Uterus (tissue), 4 donors: ENCODE data around the gene HDAC4. TPM values are rescaled to one million over a fixed set of nuclear protein-coding genes. Genes with fewer than 3 reads are reported as not detected.

ENCODE experiments used
- DNase-seq, 2 donors: peaks; one replicate each; pipeline ENCODE4 v3.0.0-alpha.2; 2019 to 2020
- H3K27ac ChIP-seq, 2 donors: fragments of 200-600 bp; sonication (generic); 1 replicate in 1 of 2; 2 replicates in 1 of 2; pipeline ENCODE4 v1.5.1; 2016 to 2018
- H3K27me3 ChIP-seq, 2 donors: fragments of 200-600 bp; sonication (generic); one replicate each; pipeline ENCODE4 v1.5.1; 2018 to 2019; ENCODE audit warnings: control low read depth in 1 of 2
- H3K36me3 ChIP-seq, 2 donors: fragments of 200-600 bp; sonication (generic); one replicate each; pipeline ENCODE4 v1.5.1; 2019; ENCODE audit warnings: control low read depth in 1 of 2
- H3K4me1 ChIP-seq, 2 donors: fragments of 200-600 bp; sonication (generic); one replicate each; pipeline ENCODE4 v1.5.1; 2018 to 2019; ENCODE audit warnings: control low read depth in 1 of 2
- H3K4me3 ChIP-seq, 2 donors: fragments of 200-600 bp; sonication (generic); 1 replicate in 1 of 2; 2 replicates in 1 of 2; pipeline ENCODE4 v1.5.1; 2018 to 2019; ENCODE audit warnings: mild to moderate bottlenecking in 1 of 2
- H3K9me3 ChIP-seq, 2 donors: fragments of 200-600 bp; sonication (generic); one replicate each; pipeline ENCODE4 v1.5.1; 2019; ENCODE audit warnings: control low read depth in 1 of 2
- CTCF ChIP-seq, 4 experiments: fragments of 200-600 bp in 2 of 4; fragments of 450-650 bp in 2 of 4; sonication (generic) in 2 of 4; IDR thresholded peaks; one replicate each; pipeline ENCODE4 v1.5.1; 2016 to 2019; ENCODE audit warnings: antibody characterized with exemption in 4 of 4, mild to moderate bottlenecking in 2 of 4, moderate library complexity in 1 of 4
- POLR2A ChIP-seq, 2 donors: fragments of 450-650 bp; IDR thresholded peaks; one replicate each; pipeline ENCODE4 v1.6.1; 2016; ENCODE audit warnings: antibody characterized with exemption in 2 of 2, mild to moderate bottlenecking in 1 of 2, moderate library complexity in 1 of 2
- intact Hi-C: fragments of 100-400 bp; cut with DNase I; formaldehyde crosslinking; loops from one replicate; pipeline ENCODE4 v1.15.1; 2023; ENCODE audit warnings: low total_unique reads
- total RNA-seq, 4 donors: library from RNA; depleted of rRNA in 3 of 4; stranded (reverse); fragments of >200 nt in 3 of 4; gene quantifications; one replicate each; pipeline versions ENCODE4 v1.1.0 to v1.2.4, GENCODE V29; 2014 to 2023
- donor health status: DM: yes; HTN: yes; CAD: no.

Gene HDAC4
- total RNA-seq, 4 donors from 2014 or later = 42.1 to 91.5 (median 73.4) TPM

GRCh38 chr2:239043326-239043725 lies 357.5 kb downstream of the HDAC4 start:
- intact Hi-C loops = no loop called here

DNA sequence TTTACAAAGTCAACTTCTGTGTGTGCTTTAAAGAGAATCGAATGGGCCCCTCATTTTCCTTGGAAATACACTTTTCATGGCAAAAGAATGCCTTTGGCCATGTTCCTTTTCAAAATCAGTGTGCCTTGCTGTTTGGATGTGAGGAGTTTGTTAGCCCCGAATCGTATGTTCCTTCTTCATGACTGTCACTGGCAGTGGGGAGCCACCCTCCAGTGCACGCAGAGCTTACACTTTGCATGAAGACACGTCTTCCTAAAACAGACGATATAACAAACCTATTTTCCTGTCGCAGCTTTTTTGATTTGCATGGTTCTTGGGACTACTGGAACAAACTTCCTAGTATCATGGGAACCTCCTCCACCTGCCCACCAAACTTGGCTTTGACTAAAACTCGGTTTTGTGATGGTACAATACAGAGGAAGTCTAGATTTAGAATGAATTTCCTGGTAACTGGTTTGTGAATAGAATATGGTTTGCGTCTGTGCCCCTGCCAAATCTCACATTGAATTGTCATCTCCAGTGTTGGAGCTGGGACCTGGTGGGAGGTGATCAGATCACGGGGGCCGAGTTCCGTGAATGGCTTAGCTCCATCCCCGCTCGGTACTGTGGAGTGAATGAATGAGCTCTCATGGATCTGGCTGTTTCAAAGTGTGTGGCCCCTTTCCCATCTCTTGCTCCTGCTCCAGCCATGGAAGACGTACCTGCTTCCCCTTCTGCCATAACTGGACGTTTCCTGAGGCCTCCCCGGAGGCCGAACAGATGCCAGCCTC lies 358.1 kb downstream of the HDAC4 start:
- no peaks in the 10 kb centered on the region for H3K27me3 ChIP-seq
- intact Hi-C loops = no loop called here
- H3K9me3 ChIP-seq = no peaks in the 10 kb centered on the region
- no peak for DNase-seq
- H3K36me3 ChIP-seq = no peaks in the 10 kb centered on the region
- H3K27ac ChIP-seq = no peak overlapping the region
- TF ChIP-seq POLR2A (IDR thresholded peaks at IDR 0.05) (no peak), CTCF (IDR thresholded peaks at IDR 0.05) (no peak)
- H3K4me3 ChIP-seq = no peak overlapping the region
- no peaks in the 10 kb centered on the region for H3K4me1 ChIP-seq

More at GRCh38 chr2:239043326-239043725, 357.5 kb downstream of the HDAC4 start:
- Histone ChIP-seq H3K36me3 (no peaks in the 10 kb centered on the region), H3K4me1 (no peaks in the 10 kb centered on the region), H3K9me3 (no peaks in the 10 kb centered on the region), H3K27ac (no peak overlapping the region), H3K27me3 (no peaks in the 10 kb centered on the region), H3K4me3 (no peak overlapping the region)
- TF ChIP-seq CTCF (IDR thresholded peaks at IDR 0.05) (no peak), POLR2A (IDR thresholded peaks at IDR 0.05) (no peak)
- no peak for DNase-seq

DNA sequence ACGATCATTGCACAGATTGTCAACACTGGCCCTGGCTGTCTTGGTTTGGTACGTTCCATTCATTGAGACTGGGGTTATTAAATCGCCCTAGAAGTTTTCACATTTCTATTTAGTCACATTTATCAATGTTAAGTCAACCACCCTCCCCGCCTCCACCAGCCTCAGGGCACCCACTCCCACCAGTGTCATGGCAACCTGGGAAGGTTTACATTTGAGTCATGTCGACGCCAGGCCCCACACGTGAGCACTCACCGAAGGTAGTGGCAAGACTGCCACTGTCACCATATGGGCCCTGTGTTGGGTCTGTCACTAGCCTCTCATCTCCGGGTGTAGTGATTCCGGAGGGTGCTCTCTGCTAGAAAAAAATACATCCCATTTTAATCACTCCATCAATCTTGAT lies 358.8 kb downstream of the HDAC4 start:
- Histone ChIP-seq H3K9me3 (no peaks in the 10 kb centered on the region), H3K4me3 (no peak overlapping the region), H3K27me3 (no peaks in the 10 kb centered on the region), H3K36me3 (no peaks in the 10 kb centered on the region), H3K4me1 (no peaks in the 10 kb centered on the region), H3K27ac (no peak overlapping the region)
- no peak for TF ChIP-seq POLR2A (IDR thresholded peaks at IDR 0.05)
- TF ChIP-seq CTCF (IDR thresholded peaks at IDR 0.05) = no peak
- intact Hi-C loops = no loop called here
- DNase-seq = no peak

- no peak for DNase-seq
- Histone ChIP-seq H3K27me3 (no peaks in the 10 kb centered on the region), H3K27ac (no peak overlapping the region), H3K9me3 (no peaks in the 10 kb centered on the region), H3K4me1 (no peaks in the 10 kb centered on the region), H3K4me3 (no peak overlapping the region), H3K36me3 (no peaks in the 10 kb centered on the region)
- intact Hi-C loops = no loop called here
- TF ChIP-seq POLR2A (IDR thresholded peaks at IDR 0.05) = no peak
- TF ChIP-seq CTCF (IDR thresholded peaks at IDR 0.05) = no peak
Measured at GRCh38 chr2:239041062-239041461, 359.8 kb downstream of the HDAC4 start.

GRCh38 chr2:239040152-239040761 lies 360.6 kb downstream of the HDAC4 start:
- no peak overlapping the region for H3K27ac ChIP-seq
- intact Hi-C loops = no loop called here
- no peak for TF ChIP-seq CTCF (IDR thresholded peaks at IDR 0.05)
- TF ChIP-seq POLR2A (IDR thresholded peaks at IDR 0.05) = no peak
- H3K27me3 ChIP-seq = no peaks in the 10 kb centered on the region
- H3K36me3 ChIP-seq = no peaks in the 10 kb centered on the region
- no peaks in the 10 kb centered on the region for H3K4me1 ChIP-seq
- H3K9me3 ChIP-seq = no peaks in the 10 kb centered on the region
- no peak overlapping the region for H3K4me3 ChIP-seq
- no peak for DNase-seq
